HL-60/S4 (cell line): Measurements from ENCODE around the gene CBFA2T3.

ENCODE experiments used
- in situ Hi-C: fragments of 300-500 bp; cut with MboI; formaldehyde crosslinking; loops from 2 replicates; pipeline ENCODE4 v1.14.3; 2022; ENCODE audit warnings: low sequenced_read_pairs

Gene CBFA2T3

GRCh38 chr16:88865742-88866141, 111.3 kb downstream of the CBFA2T3 start:
- in situ Hi-C loops = no loop called here

GRCh38 chr16:88865310-88865709, 111.7 kb downstream of the CBFA2T3 start:
- in situ Hi-C loops = no loop called here

GRCh38 chr16:88864521-88864920, 112.5 kb downstream of the CBFA2T3 start:
- in situ Hi-C loops = no loop called here

- in situ Hi-C loops = no loop called here
These were observed 112.9 kb downstream of the CBFA2T3 start for GRCh38 chr16:88864099-88864498.

GRCh38 chr16:88863426-88863825, 113.6 kb downstream of the CBFA2T3 start:
- in situ Hi-C loops = no loop called here

- in situ Hi-C loops = no loop called here
These were observed 114.0 kb downstream of the CBFA2T3 start for GRCh38 chr16:88862968-88863367.

- in situ Hi-C loops = no loop called here
These were observed 115.6 kb downstream of the CBFA2T3 start for GRCh38 chr16:88861359-88861758.

GRCh38 chr16:88859381-88860091, 117.5 kb downstream of the CBFA2T3 start:
- in situ Hi-C loops = no loop called here

GRCh38 chr16:88857728-88858339, 119.2 kb downstream of the CBFA2T3 start:
- in situ Hi-C loops = no loop called here

GRCh38 chr16:88856828-88857727, 119.9 kb downstream of the CBFA2T3 start, which contains the start of the genes GALNS and TRAPPC2L:
Gene GALNS, minus strand, starts transcription at chr16:88856947. Its CDS starts 70 bp downstream, at chr16:88856877.
Gene TRAPPC2L, plus strand, starts transcription at chr16:88857127. Its CDS starts 24 bp downstream, at chr16:88857151.
- in situ Hi-C loops = no loop called here

- in situ Hi-C loops = no loop called here
These were observed 120.7 kb downstream of the CBFA2T3 start for GRCh38 chr16:88856122-88856827.

- in situ Hi-C loops = no loop called here
These were observed 121.3 kb downstream of the CBFA2T3 start for GRCh38 chr16:88855736-88856121.

- in situ Hi-C loops = no loop called here
These were observed 121.8 kb downstream of the CBFA2T3 start for GRCh38 chr16:88855176-88855575.

- in situ Hi-C loops = no loop called here
These were observed 122.5 kb downstream of the CBFA2T3 start for GRCh38 chr16:88854306-88855111.

- in situ Hi-C loops = no loop called here
These were observed 123.6 kb downstream of the CBFA2T3 start for GRCh38 chr16:88853325-88853941.

GRCh38 chr16:88851616-88852015, 125.4 kb downstream of the CBFA2T3 start:
- in situ Hi-C loops = no loop called here

GRCh38 chr16:88850531-88851199, 126.3 kb downstream of the CBFA2T3 start:
- in situ Hi-C loops = no loop called here

- in situ Hi-C loops = no loop called here
These were observed 128.4 kb downstream of the CBFA2T3 start for GRCh38 chr16:88848557-88848956.

- in situ Hi-C loops = no loop called here
These were observed 129.4 kb downstream of the CBFA2T3 start for GRCh38 chr16:88847654-88848053.
